ENCODE measurements around the gene NRG3.
A peak's percentile ranks its signal among the peaks of the same experiment; 100 is the strongest.

The NRG3 gene

GRCh38 chr10:81873231-81873931, 1.6 kb upstream of the NRG3 start:
- Mint-ChIP-seq H3K27me3 (peaks cover 46% of the 10 kb centered on the region), H3K27ac (no peak overlapping the region), H3K36me3 (ENCODE audit: low read depth) (peaks cover 4% of the 10 kb centered on the region), H3K4me1 (peaks cover 9% of the 10 kb centered on the region), H3K4me3 (no peak overlapping the region), H3K9me3 (no peaks in the 10 kb centered on the region)
- ATAC-seq (no peak), DNase-seq (no peak)

- Mint-ChIP-seq H3K27me3 (peaks cover 48% of the 10 kb centered on the region), H3K4me1 (peaks cover 9% of the 10 kb centered on the region), H3K27ac (no peak overlapping the region), H3K4me3 (no peak overlapping the region), H3K36me3 (ENCODE audit: low read depth) (peaks cover 4% of the 10 kb centered on the region), H3K9me3 (no peaks in the 10 kb centered on the region)
- ATAC-seq (peak; percentile 40), DNase-seq (no peak)
Observed at GRCh38 chr10:81873932-81874816, 820 bp upstream of the NRG3 start.

- ATAC-seq = no peak
- H3K27ac Mint-ChIP-seq = no peak overlapping the region
Observed at GRCh38 chr10:81875467-81876252, 666 bp downstream of the NRG3 start.

GRCh38 chr10:81876253-81877077, 1.5 kb downstream of the NRG3 start:
- DNase-seq = no peak
- Mint-ChIP-seq H3K27me3 (peaks cover 52% of the 10 kb centered on the region), H3K36me3 (ENCODE audit: low read depth) (peaks cover 4% of the 10 kb centered on the region), H3K9me3 (no peaks in the 10 kb centered on the region), H3K4me3 (peak overlapping the region; percentile 54), H3K4me1 (peaks cover 9% of the 10 kb centered on the region), H3K27ac (no peak overlapping the region)
- ATAC-seq = no peak

More at GRCh38 chr10:81875467-81876252, 666 bp downstream of the NRG3 start:
- Mint-ChIP-seq H3K9me3 (no peaks in the 10 kb centered on the region), H3K4me3 (peak overlapping the region; percentile 54), H3K4me1 (peaks cover 9% of the 10 kb centered on the region), H3K27me3 (peaks cover 52% of the 10 kb centered on the region), H3K36me3 (ENCODE audit: low read depth) (peaks cover 4% of the 10 kb centered on the region)
- DNase-seq = no peak

- H3K4me1 Mint-ChIP-seq = peaks cover 9% of the 10 kb centered on the region
Observed at GRCh38 chr10:81877596-81877995, 2.6 kb downstream of the NRG3 start.

GRCh38 chr10:81882011-81882410, 7.0 kb downstream of the NRG3 start:
- no peak for DNase-seq
- Mint-ChIP-seq H3K4me3 (no peak overlapping the region), H3K36me3 (ENCODE audit: low read depth) (peaks cover 2% of the 10 kb centered on the region), H3K4me1 (no peaks in the 10 kb centered on the region), H3K27me3 (peaks cover 19% of the 10 kb centered on the region), H3K27ac (no peak overlapping the region), H3K9me3 (no peaks in the 10 kb centered on the region)
- ATAC-seq = no peak

More at GRCh38 chr10:81877596-81877995, 2.6 kb downstream of the NRG3 start:
- H3K27ac Mint-ChIP-seq = no peak overlapping the region
- no peak for DNase-seq
- no peak overlapping the region for H3K4me3 Mint-ChIP-seq
- H3K36me3 Mint-ChIP-seq (ENCODE audit: low read depth) = peaks cover 4% of the 10 kb centered on the region
- no peaks in the 10 kb centered on the region for H3K9me3 Mint-ChIP-seq
- peaks cover 49% of the 10 kb centered on the region for H3K27me3 Mint-ChIP-seq
- no peak for ATAC-seq

- no peaks in the 10 kb centered on the region for H3K36me3 Mint-ChIP-seq (ENCODE audit: low read depth)
- H3K27me3 Mint-ChIP-seq = no peaks in the 10 kb centered on the region
- peaks cover 5% of the 10 kb centered on the region for H3K9me3 Mint-ChIP-seq
- no peak for ATAC-seq
- no peak overlapping the region for H3K27ac Mint-ChIP-seq
- DNase-seq = no peak
- H3K4me1 Mint-ChIP-seq = no peaks in the 10 kb centered on the region
- H3K4me3 Mint-ChIP-seq = no peak overlapping the region
Observed at GRCh38 chr10:81884856-81885255, 9.9 kb downstream of the NRG3 start.

GRCh38 chr10:81885491-81885890, 10.5 kb downstream of the NRG3 start:
- ATAC-seq (no peak), DNase-seq (no peak)
- Mint-ChIP-seq H3K27ac (no peak overlapping the region), H3K36me3 (ENCODE audit: low read depth) (no peaks in the 10 kb centered on the region), H3K27me3 (no peaks in the 10 kb centered on the region), H3K9me3 (peaks cover 5% of the 10 kb centered on the region), H3K4me3 (no peak overlapping the region), H3K4me1 (no peaks in the 10 kb centered on the region)

GRCh38 chr10:81886939-81887338, 11.9 kb downstream of the NRG3 start:
- Mint-ChIP-seq H3K4me1 (no peaks in the 10 kb centered on the region), H3K9me3 (peaks cover 15% of the 10 kb centered on the region), H3K27ac (no peak overlapping the region), H3K27me3 (no peaks in the 10 kb centered on the region), H3K36me3 (ENCODE audit: low read depth) (no peaks in the 10 kb centered on the region), H3K4me3 (no peak overlapping the region)
- ATAC-seq (no peak), DNase-seq (no peak)

GRCh38 chr10:81889181-81889769, 14.3 kb downstream of the NRG3 start:
- H3K4me3 Mint-ChIP-seq = no peak overlapping the region
- peaks cover 15% of the 10 kb centered on the region for H3K9me3 Mint-ChIP-seq

GRCh38 chr10:81894616-81895015, 19.6 kb downstream of the NRG3 start:
- Mint-ChIP-seq H3K36me3 (ENCODE audit: low read depth) (no peaks in the 10 kb centered on the region), H3K4me3 (no peak overlapping the region), H3K27me3 (no peaks in the 10 kb centered on the region), H3K9me3 (peaks cover 15% of the 10 kb centered on the region), H3K4me1 (no peaks in the 10 kb centered on the region), H3K27ac (no peak overlapping the region)
- DNase-seq (no peak), ATAC-seq (no peak)

More at GRCh38 chr10:81889181-81889769, 14.3 kb downstream of the NRG3 start:
- Mint-ChIP-seq H3K4me1 (no peaks in the 10 kb centered on the region), H3K27ac (no peak overlapping the region), H3K36me3 (ENCODE audit: low read depth) (no peaks in the 10 kb centered on the region), H3K27me3 (no peaks in the 10 kb centered on the region)
- DNase-seq (no peak), ATAC-seq (no peak)

- H3K27me3 Mint-ChIP-seq = no peaks in the 10 kb centered on the region
- ATAC-seq (no peak), DNase-seq (no peak)
- H3K27ac Mint-ChIP-seq = no peak overlapping the region
- peaks cover 4% of the 10 kb centered on the region for H3K9me3 Mint-ChIP-seq
- no peaks in the 10 kb centered on the region for H3K4me1 Mint-ChIP-seq
- H3K4me3 Mint-ChIP-seq = no peak overlapping the region
- H3K36me3 Mint-ChIP-seq (ENCODE audit: low read depth) = no peaks in the 10 kb centered on the region
Observed at GRCh38 chr10:81898518-81898917, 23.5 kb downstream of the NRG3 start.

- DNase-seq = no peak
- Mint-ChIP-seq H3K9me3 (no peaks in the 10 kb centered on the region), H3K27me3 (no peaks in the 10 kb centered on the region), H3K36me3 (ENCODE audit: low read depth) (no peaks in the 10 kb centered on the region), H3K4me3 (no peak overlapping the region), H3K4me1 (no peaks in the 10 kb centered on the region), H3K27ac (no peak overlapping the region)
- ATAC-seq = no peak
Observed at GRCh38 chr10:81900989-81901388, 26.0 kb downstream of the NRG3 start.
